ENCODE results near the gene ACER2. TPM values are rescaled to one million over a fixed set of nuclear protein-coding genes. Genes with fewer than 3 reads are reported as not detected.

ACER2 gene
- total RNA-seq, 2 donors from 2014 or later: 2.3 to 2.4 TPM

- Mint-ChIP-seq H3K4me1 (peaks cover 8% of the 10 kb centered on the region), H3K4me3 (no peak overlapping the region), H3K36me3 (ENCODE audit: low read depth) (peaks cover 51% of the 10 kb centered on the region), H3K27ac (no peak overlapping the region), H3K27me3 (ENCODE audit: insufficient read depth) (no peaks in the 10 kb centered on the region), H3K9me3 (no peaks in the 10 kb centered on the region)
- Histone ChIP-seq H3K4me1 (ENCODE audit: control insufficient read depth, insufficient read depth, low read length) (peaks cover 1% of the 10 kb centered on the region), H3K4me3 (ENCODE audit: low read length) (no peak overlapping the region), H3K9ac (ENCODE audit: extremely low read depth, low read length, poor library complexity, severe bottlenecking) (no peak overlapping the region), H3K27ac (ENCODE audit: low read depth, low read length) (no peak overlapping the region), H3K27me3 (ENCODE audit: control insufficient read depth, insufficient read depth, low read length, poor library complexity, severe bottlenecking) (no peaks in the 10 kb centered on the region), H3K36me3 (ENCODE audit: control insufficient read depth, insufficient read depth, low read length) (peaks cover 57% of the 10 kb centered on the region), H3K9me3 (ENCODE audit: control insufficient read depth, low read length) (no peaks in the 10 kb centered on the region)
- DNase-seq: peak; percentile 50
- WGBS, 2 experiments (ENCODE audit: insufficient coverage in 1 of 2, insufficient read length in 1 of 2): 81 to 90% methylated on average over 4 to 8 of the region's 8 CpGs
- TF ChIP-seq, protein P1, sequence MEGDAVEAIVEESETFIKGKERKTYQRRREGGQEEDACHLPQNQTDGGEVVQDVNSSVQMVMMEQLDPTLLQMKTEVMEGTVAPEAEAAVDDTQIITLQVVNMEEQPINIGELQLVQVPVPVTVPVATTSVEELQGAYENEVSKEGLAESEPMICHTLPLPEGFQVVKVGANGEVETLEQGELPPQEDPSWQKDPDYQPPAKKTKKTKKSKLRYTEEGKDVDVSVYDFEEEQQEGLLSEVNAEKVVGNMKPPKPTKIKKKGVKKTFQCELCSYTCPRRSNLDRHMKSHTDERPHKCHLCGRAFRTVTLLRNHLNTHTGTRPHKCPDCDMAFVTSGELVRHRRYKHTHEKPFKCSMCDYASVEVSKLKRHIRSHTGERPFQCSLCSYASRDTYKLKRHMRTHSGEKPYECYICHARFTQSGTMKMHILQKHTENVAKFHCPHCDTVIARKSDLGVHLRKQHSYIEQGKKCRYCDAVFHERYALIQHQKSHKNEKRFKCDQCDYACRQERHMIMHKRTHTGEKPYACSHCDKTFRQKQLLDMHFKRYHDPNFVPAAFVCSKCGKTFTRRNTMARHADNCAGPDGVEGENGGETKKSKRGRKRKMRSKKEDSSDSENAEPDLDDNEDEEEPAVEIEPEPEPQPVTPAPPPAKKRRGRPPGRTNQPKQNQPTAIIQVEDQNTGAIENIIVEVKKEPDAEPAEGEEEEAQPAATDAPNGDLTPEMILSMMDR (conservative IDR thresholded peaks at IDR 0.05): no peak
Observed at GRCh38 chr9:19372567-19372966, 36.2 kb upstream of the ACER2 start.

GRCh38 chr9:19373527-19373926, 35.3 kb upstream of the ACER2 start:
- Mint-ChIP-seq H3K4me3 (no peak overlapping the region), H3K27me3 (ENCODE audit: insufficient read depth) (no peaks in the 10 kb centered on the region), H3K27ac (no peak overlapping the region), H3K36me3 (ENCODE audit: low read depth) (peaks cover 52% of the 10 kb centered on the region), H3K9me3 (no peaks in the 10 kb centered on the region), H3K4me1 (peaks cover 15% of the 10 kb centered on the region)
- Histone ChIP-seq H3K9ac (ENCODE audit: extremely low read depth, low read length, poor library complexity, severe bottlenecking) (no peak overlapping the region), H3K4me3 (ENCODE audit: low read length) (no peak overlapping the region), H3K36me3 (ENCODE audit: control insufficient read depth, insufficient read depth, low read length) (peaks cover 62% of the 10 kb centered on the region), H3K9me3 (ENCODE audit: control insufficient read depth, low read length) (no peaks in the 10 kb centered on the region), H3K27me3 (ENCODE audit: control insufficient read depth, insufficient read depth, low read length, poor library complexity, severe bottlenecking) (no peaks in the 10 kb centered on the region), H3K4me1 (ENCODE audit: control insufficient read depth, insufficient read depth, low read length) (peaks cover 6% of the 10 kb centered on the region), H3K27ac (ENCODE audit: low read depth, low read length) (no peak overlapping the region)
- no peak for DNase-seq
- TF ChIP-seq, protein P1 (conservative IDR thresholded peaks at IDR 0.05): no peak

GRCh38 chr9:19375538-19375937, 33.3 kb upstream of the ACER2 start:
- no peak for DNase-seq
- H3K4me3 ChIP-seq (ENCODE audit: low read length): no peak overlapping the region
- Mint-ChIP-seq H3K4me1 (peaks cover 19% of the 10 kb centered on the region), H3K9me3 (no peaks in the 10 kb centered on the region), H3K4me3 (no peak overlapping the region), H3K36me3 (ENCODE audit: low read depth) (peaks cover 64% of the 10 kb centered on the region), H3K27ac (no peak overlapping the region), H3K27me3 (ENCODE audit: insufficient read depth) (no peaks in the 10 kb centered on the region)
- no peak overlapping the region for H3K27ac ChIP-seq (ENCODE audit: low read depth, low read length)
- H3K4me1 ChIP-seq (ENCODE audit: control insufficient read depth, insufficient read depth, low read length): peaks cover 6% of the 10 kb centered on the region
- TF ChIP-seq, protein P1 (conservative IDR thresholded peaks at IDR 0.05): no peak
- peaks cover 63% of the 10 kb centered on the region for H3K36me3 ChIP-seq (ENCODE audit: control insufficient read depth, insufficient read depth, low read length)
- no peak overlapping the region for H3K9ac ChIP-seq (ENCODE audit: extremely low read depth, low read length, poor library complexity, severe bottlenecking)
- no peaks in the 10 kb centered on the region for H3K9me3 ChIP-seq (ENCODE audit: control insufficient read depth, low read length)
- no peaks in the 10 kb centered on the region for H3K27me3 ChIP-seq (ENCODE audit: control insufficient read depth, insufficient read depth, low read length, poor library complexity, severe bottlenecking)
